Keratinocyte (primary cell): ENCODE results near the gene NR1I2. TPM values are rescaled to one million over a fixed set of nuclear protein-coding genes. Genes with fewer than 3 reads are reported as not detected.
A peak's percentile ranks its signal among the peaks of the same experiment; 100 is the strongest.

ENCODE experiments used
- DNase-seq: peaks from one replicate; pipeline ENCODE4 v3.0.0-alpha.2; 2011; ENCODE audit warnings: low read depth, missing footprints, low spot score
- FAIRE-seq: peaks from 2 replicates; lab custom pipeline; 2011; peaks lifted over from hg19 to GRCh38; lab: Jason Lieb, UNC
- H2AFZ ChIP-seq: 2 replicates; pipeline ENCODE4 v1.6.0; 2012; ENCODE audit warnings: low read length, control low read depth, inconsistent platforms; ENCODE audit not compliant: control insufficient read depth
- H3K27ac ChIP-seq: 2 replicates; pipeline ENCODE4 v1.5.1; 2011; ENCODE audit warnings: low read length; ENCODE audit not compliant: control insufficient read depth, insufficient read depth
- H3K27me3 ChIP-seq: 3 replicates; pipeline ENCODE4 v1.6.0; 2011; ENCODE audit warnings: low read length; ENCODE audit not compliant: control insufficient read depth, insufficient read depth; ENCODE audit errors: extremely low read depth
- H3K36me3 ChIP-seq, 2 experiments: 2 replicates in 1 of 2; 3 replicates in 1 of 2; pipeline ENCODE4 v1.5.1; 2011; ENCODE audit warnings: low read length in 2 of 2, mild to moderate bottlenecking in 1 of 2; ENCODE audit not compliant: control insufficient read depth in 2 of 2, insufficient read depth in 2 of 2; ENCODE audit errors: extremely low read depth in 1 of 2
- H3K4me1 ChIP-seq: 3 replicates; pipeline ENCODE4 v1.5.1; 2011; ENCODE audit warnings: low read length; ENCODE audit not compliant: control insufficient read depth, insufficient read depth; ENCODE audit errors: extremely low read depth
- H3K4me2 ChIP-seq: 3 replicates; pipeline ENCODE4 v1.6.0; 2011; ENCODE audit warnings: low read depth, low read length; ENCODE audit not compliant: control insufficient read depth, insufficient read depth; ENCODE audit errors: extremely low read depth
- H3K4me3 ChIP-seq, 3 experiments: fragments of 200-600 bp in 1 of 3; sonication (generic) in 1 of 3; 2 replicates in 2 of 3; 3 replicates in 1 of 3; pipeline ENCODE4 v1.5.1; 2011 to 2016; ENCODE audit warnings: low read length in 3 of 3, mild to moderate bottlenecking in 3 of 3, control low read depth in 2 of 3, inconsistent platforms in 1 of 3, low read depth in 1 of 3, mixed read lengths in 1 of 3, mixed run types in 1 of 3, moderate library complexity in 1 of 3; ENCODE audit not compliant: control insufficient read depth in 2 of 3, insufficient read depth in 2 of 3; ENCODE audit errors: extremely low read depth in 1 of 3
- H3K79me2 ChIP-seq: 2 replicates; pipeline ENCODE4 v1.6.0; 2012; ENCODE audit warnings: low read length; ENCODE audit not compliant: control insufficient read depth, insufficient read depth
- H3K9ac ChIP-seq: 3 replicates; pipeline ENCODE4 v1.6.0; 2011; ENCODE audit warnings: low read length; ENCODE audit not compliant: control insufficient read depth, insufficient read depth; ENCODE audit errors: extremely low read depth
- H3K9me1 ChIP-seq: 3 replicates; pipeline ENCODE4 v1.6.0; 2011; ENCODE audit warnings: low read length; ENCODE audit not compliant: control insufficient read depth, insufficient read depth; ENCODE audit errors: extremely low read depth
- H3K9me3 ChIP-seq: 2 replicates; pipeline ENCODE4 v1.5.1; 2012; ENCODE audit warnings: low read depth, low read length; ENCODE audit not compliant: control insufficient read depth
- H4K20me1 ChIP-seq: 3 replicates; pipeline ENCODE4 v1.6.0; 2011; ENCODE audit warnings: low read length; ENCODE audit not compliant: control insufficient read depth, insufficient read depth; ENCODE audit errors: extremely low read depth
- CTCF ChIP-seq, 3 experiments: IDR thresholded peaks in 1 of 3; conservative IDR thresholded peaks in 1 of 3; optimal IDR thresholded peaks in 1 of 3; 2 replicates in 2 of 3; 3 replicates in 1 of 3; pipeline versions ENCODE3 to v1.5.1; 2011; ENCODE audit warnings: low read length in 3 of 3, mild to moderate bottlenecking in 3 of 3, moderate library complexity in 2 of 3, control low read depth in 1 of 3, inconsistent platforms in 1 of 3; ENCODE audit not compliant: insufficient read depth in 2 of 3; ENCODE audit errors: extremely low read depth in 1 of 3
- EZH2 ChIP-seq: IDR thresholded peaks from one replicate; pipeline ENCODE4 v1.6.1; 2012; ENCODE audit warnings: inconsistent platforms, mild to moderate bottlenecking, low read length, moderate library complexity
- dilution Hi-C: fragments of 300-500 bp; cut with MboI; formaldehyde crosslinking; loops from one replicate; pipeline ENCODE4 v1.7.0; 2020; ENCODE audit warnings: low sequenced_read_pairs; ENCODE audit not compliant: extremely low pct_ligation_motif_present
- polyA plus RNA-seq, 5 experiments: library from polyadenylated mRNA; depleted of rRNA in 3 of 5; stranded (reverse) in 3 of 5; stranded (forward) in 1 of 5; unstranded in 1 of 5; fragments of >200 nt; gene quantifications; 1 replicate in 1 of 5; 2 replicates in 3 of 5; 3 replicates in 1 of 5; pipeline versions ENCODE4 v1.2.1 to v1.2.3, GENCODE V29; 2011 to 2012; ENCODE audit warnings: missing spikeins in 2 of 5, low read depth in 1 of 5, low replicate concordance in 1 of 5

Gene NR1I2
- polyA plus RNA-seq, 1 donor (not counting 4 experiments of a cell fraction or from before 2014, with no cell fraction given): not detected

- Histone ChIP-seq H3K9me1 (no peaks in the 10 kb centered on the region), H3K4me2 (no peak overlapping the region), H3K27ac (no peak overlapping the region), H3K4me1 (no peaks in the 10 kb centered on the region), H4K20me1 (peaks cover 4% of the 10 kb centered on the region), H3K79me2 (peaks cover 26% of the 10 kb centered on the region), H3K4me3 (no peak overlapping the region), H3K36me3 (peaks cover 2 to 10% of the 10 kb centered on the region in 2 experiments), H3K9ac (no peak overlapping the region), H2AFZ (no peak overlapping the region), H3K27me3 (no peaks in the 10 kb centered on the region), H3K9me3 (no peaks in the 10 kb centered on the region)
- DNase-seq (no peak), FAIRE-seq (no peak)
- dilution Hi-C loops: no loop called here
- no peak for TF ChIP-seq EZH2
- TF ChIP-seq CTCF (optimal IDR thresholded peaks at IDR 0.05 in 1 of 3, IDR thresholded peaks at IDR 0.05 in 1 of 3, conservative IDR thresholded peaks at IDR 0.05 in 1 of 3; ENCODE audit: extremely low read depth in 1 of 3, insufficient read depth in 2 of 3, low read length in 3 of 3): no peak
These were observed 50.1 kb downstream of the NR1I2 start for GRCh38 chr3:119831941-119832371.

GRCh38 chr3:119834754-119835370 is 53.0 kb downstream of the NR1I2 start:
- dilution Hi-C loops: no loop called here

More at GRCh38 chr3:119834754-119835370, 53.0 kb downstream of the NR1I2 start:
- peak; percentile 62 for FAIRE-seq
- Histone ChIP-seq H2AFZ (no peak overlapping the region), H4K20me1 (no peaks in the 10 kb centered on the region), H3K9me1 (no peaks in the 10 kb centered on the region), H3K79me2 (peaks cover 16% of the 10 kb centered on the region), H3K4me2 (no peak overlapping the region), H3K9me3 (no peaks in the 10 kb centered on the region), H3K4me1 (no peaks in the 10 kb centered on the region), H3K9ac (no peak overlapping the region), H3K27ac (no peak overlapping the region), H3K4me3 (no peak overlapping the region), H3K36me3 (peaks cover 5% of the 10 kb centered on the region in 2 experiments), H3K27me3 (no peaks in the 10 kb centered on the region)
- no peak for DNase-seq
- TF ChIP-seq EZH2 (no peak), CTCF (optimal IDR thresholded peaks at IDR 0.05 in 1 of 3, IDR thresholded peaks at IDR 0.05 in 1 of 3, conservative IDR thresholded peaks at IDR 0.05 in 1 of 3; ENCODE audit: extremely low read depth in 1 of 3, insufficient read depth in 2 of 3, low read length in 3 of 3) (no peak)
